A549 (cell line): ENCODE measurements around the gene VWA8. TPM values are rescaled to one million over a fixed set of nuclear protein-coding genes. Genes with fewer than 3 reads are reported as not detected.
"Not testable (repeated sequence)": the region's sequence is repeated elsewhere in the genome, so short reads cannot be mapped to it uniquely, and the experiment has no call there.

Experiments
- ATAC-seq, 2 experiments: fragments of 200-7000 bp in 1 of 2; fragments of >200 bp in 1 of 2; cut with Nextera tagmentation in 1 of 2; cut with Tn5 transposase in 1 of 2; 3 replicates each; pipeline versions ENCODE4 v1.8.0 to v1.9.1; 2018 to 2020; ENCODE audit warnings: mild to moderate bottlenecking in 1 of 2, moderate library complexity in 1 of 2
- CTCF ChIA-PET: fragments of 300-600 bp; sonication (Branson Sonifier 250); formaldehyde crosslinking; extraction: SDS; loops from one replicate; lab custom pipeline; 2021; ENCODE audit warnings: antibody characterized with exemption, inconsistent platforms; lab: Yijun Ruan, JAX
- POLR2A ChIA-PET: fragments of 350-600 bp; formaldehyde crosslinking; extraction: SDS; loops from one replicate; lab custom pipeline; 2021; ENCODE audit warnings: antibody characterized with exemption, inconsistent platforms; lab: Yijun Ruan, JAX
- DNase-seq, 2 experiments: peaks; one replicate each; pipeline versions ENCODE4 v3.0.0 to v3.0.0-alpha.2; 2011 to 2016; ENCODE audit warnings: low read depth in 1 of 2, low spot score in 1 of 2
- FAIRE-seq: peaks from 2 replicates; lab custom pipeline; 2011; peaks lifted over from hg19 to GRCh38; lab: Jason Lieb, UNC
- H3K27ac ChIP-seq, 2 experiments: fragments of >200 bp; sonication (Bioruptor Twin); formaldehyde crosslinking; 3 replicates each; pipeline ENCODE4 v1.5.1; 2016 to 2017
- H3K4me1 ChIP-seq: fragments of >200 bp; sonication (Bioruptor Twin); formaldehyde crosslinking; 3 replicates; pipeline ENCODE4 v1.6.1; 2016
- H3K4me2 ChIP-seq: fragments of >200 bp; sonication (Bioruptor Twin); formaldehyde crosslinking; 3 replicates; pipeline ENCODE4 v1.6.1; 2016
- H3K4me3 ChIP-seq: fragments of >200 bp; sonication (Bioruptor Twin); formaldehyde crosslinking; 3 replicates; pipeline ENCODE4 v1.5.1; 2016
- H3K9me3 ChIP-seq: fragments of >200 bp; sonication (Bioruptor Twin); formaldehyde crosslinking; 3 replicates; pipeline ENCODE4 v1.6.1; 2016
- CBX8 ChIP-seq: fragments of 200-600 bp; sonication (generic); IDR thresholded peaks from 2 replicates; pipeline ENCODE4 v1.6.1; 2016
- CHD2 ChIP-seq: fragments of 150-350 bp; IDR thresholded peaks from 2 replicates; pipeline ENCODE4 v1.6.1; 2014; ENCODE audit warnings: low read length; ENCODE audit not compliant: partially characterized antibody
- EHMT2 ChIP-seq: fragments of 200-600 bp; sonication (generic); IDR thresholded peaks from 2 replicates; pipeline ENCODE4 v1.6.1; 2016; ENCODE audit warnings: antibody characterized with exemption, low read depth, mild to moderate bottlenecking, moderate library complexity
- ELK1 ChIP-seq: fragments of 150-350 bp; IDR thresholded peaks from 2 replicates; pipeline ENCODE4 v1.6.1; 2014; ENCODE audit warnings: low read depth, mild to moderate bottlenecking, low read length
- EP300 ChIP-seq, 2 experiments: fragments of >200 bp; sonication (Bioruptor Twin); formaldehyde crosslinking; IDR thresholded peaks; 2 replicates in 1 of 2; 3 replicates in 1 of 2; pipeline ENCODE4 v1.6.1; 2016 to 2017
- FOXS1 ChIP-seq: fragments of 250-450 bp; sonication (Bioruptor Pico); IDR thresholded peaks from 2 replicates; pipeline ENCODE4 v1.5.0; 2020; ENCODE audit warnings: mild to moderate bottlenecking, moderate library complexity
- GATA3 ChIP-seq: IDR thresholded peaks from 2 replicates; pipeline ENCODE4 v1.6.1; 2012; ENCODE audit warnings: borderline replicate concordance
- HEYL ChIP-seq: fragments of 250-450 bp; sonication (Bioruptor Pico); IDR thresholded peaks from 2 replicates; pipeline ENCODE4 v1.8.0; 2021; ENCODE audit warnings: mild to moderate bottlenecking, moderate library complexity
- HMGXB4 ChIP-seq: fragments of 250-450 bp; sonication (Bioruptor Pico); IDR thresholded peaks from 2 replicates; pipeline ENCODE4 v1.5.0; 2021; ENCODE audit warnings: mild to moderate bottlenecking, moderate library complexity, borderline replicate concordance
- HOXB13 ChIP-seq: fragments of 250-450 bp; sonication (Bioruptor Pico); IDR thresholded peaks from 2 replicates; pipeline ENCODE4 v1.5.0; 2020; ENCODE audit warnings: low read depth, mild to moderate bottlenecking, moderate library complexity
- JUN ChIP-seq, 2 experiments: fragments of >200 bp; sonication (Bioruptor Twin); formaldehyde crosslinking; IDR thresholded peaks; 2 replicates in 1 of 2; 3 replicates in 1 of 2; pipeline ENCODE4 v1.6.1; 2016 to 2017
- JUNB ChIP-seq: fragments of >200 bp; sonication (Bioruptor Twin); formaldehyde crosslinking; IDR thresholded peaks from 2 replicates; pipeline ENCODE4 v1.6.1; 2016
- KDM1A ChIP-seq: fragments of 200-600 bp; sonication (generic); IDR thresholded peaks from 2 replicates; pipeline ENCODE4 v1.6.1; 2016; ENCODE audit warnings: low read depth, mild to moderate bottlenecking
- MAFK ChIP-seq: fragments of 450-650 bp; IDR thresholded peaks from 2 replicates; pipeline ENCODE4 v1.6.1; 2014; ENCODE audit not compliant: partially characterized antibody
- MAX ChIP-seq: IDR thresholded peaks from 2 replicates; pipeline ENCODE4 v1.6.1; 2012
- NFE2L2 ChIP-seq: fragments of 150-350 bp; conservative IDR thresholded peaks from 2 replicates; pipeline ENCODE4 v1.6.1; 2014; ENCODE audit warnings: low read length
- POLR2A ChIP-seq: IDR thresholded peaks from 2 replicates; pipeline ENCODE4 v1.6.1; 2012; ENCODE audit warnings: mild to moderate bottlenecking, low read length
- RARB ChIP-seq: fragments of 250-450 bp; sonication (Bioruptor Pico); IDR thresholded peaks from 2 replicates; pipeline ENCODE4 v1.8.0; 2021; ENCODE audit warnings: mild to moderate bottlenecking, moderate library complexity
- RCOR1 ChIP-seq: fragments of 150-350 bp; IDR thresholded peaks from 2 replicates; pipeline ENCODE4 v1.6.1; 2014; ENCODE audit warnings: antibody characterized with exemption, low read length, low read depth
- RFX5 ChIP-seq: fragments of 450-650 bp; IDR thresholded peaks from 2 replicates; pipeline ENCODE4 v1.7.1; 2014; ENCODE audit warnings: antibody characterized with exemption, mild to moderate bottlenecking, moderate library complexity
- RNF2 ChIP-seq: fragments of 200-600 bp; sonication (generic); IDR thresholded peaks from 2 replicates; pipeline ENCODE4 v1.6.1; 2016; ENCODE audit warnings: low read depth, mild to moderate bottlenecking, antibody characterized with exemption, moderate library complexity, borderline replicate concordance
- SMC3 ChIP-seq: fragments of >200 bp; sonication (Bioruptor Twin); formaldehyde crosslinking; IDR thresholded peaks from 3 replicates; pipeline ENCODE4 v1.6.1; 2018; ENCODE audit warnings: inconsistent platforms
- SREBF2 ChIP-seq: fragments of 450-650 bp; IDR thresholded peaks from 2 replicates; pipeline ENCODE4 v1.6.1; 2014; ENCODE audit warnings: mild to moderate bottlenecking, moderate library complexity
- TFCP2L1 ChIP-seq: fragments of 250-450 bp; sonication (Bioruptor Pico); IDR thresholded peaks from 2 replicates; pipeline ENCODE4 v1.5.0; 2021; ENCODE audit warnings: mild to moderate bottlenecking
- TP53 ChIP-seq: fragments of 250-450 bp; sonication (Bioruptor Pico); IDR thresholded peaks from 2 replicates; pipeline ENCODE4 v1.5.0; 2021; ENCODE audit warnings: mild to moderate bottlenecking, moderate library complexity
- WGBS: methylation state at CpG from one replicate; pipeline ENCODE4 v1.1.6; 2017; ENCODE audit errors: missing lambda C conversion rate; 5-methylcytosine and 5-hydroxymethylcytosine counted together
- polyA plus RNA-seq, 4 experiments: library from polyadenylated mRNA; depleted of rRNA in 3 of 4; stranded (reverse); fragments of >200 nt; fragmentation: RNase III in 1 of 4; extraction: RNeasy Plus Mini Kit Qiagen cat#74134 plus additional on column Dnase treatment in 1 of 4; gene quantifications; 2 replicates in 3 of 4; 3 replicates in 1 of 4; pipeline ENCODE4 v1.2.3, GENCODE V29; 2011 to 2017
- TF ChIP-seq, protein P1 (sequence below): fragments of >200 bp; sonication (Bioruptor Twin); formaldehyde crosslinking; IDR thresholded peaks from 2 replicates; pipeline ENCODE4 v1.6.1; 2016
- TF ChIP-seq, protein P2 (sequence below): fragments of >200 bp; sonication (Bioruptor Twin); formaldehyde crosslinking; IDR thresholded peaks from 3 replicates; pipeline ENCODE4 v1.6.1; 2016

VWA8 gene
- polyA plus RNA-seq, 2 of the 4 experiments (the other 2 are of a cell fraction) = 6.4 to 15.3 TPM

DNA sequence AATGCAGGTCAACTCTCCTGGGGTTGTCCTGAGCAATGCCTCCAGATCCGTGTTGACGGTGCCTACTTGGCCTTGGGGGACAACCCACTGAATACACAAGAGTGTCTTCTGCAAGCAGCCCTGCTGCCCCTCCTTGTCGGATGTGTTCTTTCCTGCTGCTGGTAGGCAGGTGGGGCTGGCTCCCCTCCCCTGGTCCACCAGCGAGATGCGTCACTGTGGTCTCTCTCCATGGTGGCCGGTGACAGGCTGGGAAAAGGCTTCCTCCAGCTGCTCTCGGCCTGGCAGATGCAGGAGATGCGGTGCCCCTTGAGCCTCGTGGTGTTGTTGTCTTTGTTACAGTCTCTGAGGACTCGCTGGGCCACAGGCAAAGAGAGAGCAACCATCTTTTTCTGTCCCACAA lies 418.6 kb downstream of the VWA8 start:
- ATAC-seq (no peak), DNase-seq (no peak), FAIRE-seq (no peak)
- TF ChIP-seq RNF2 = no peak
- TF ChIP-seq TP53 = no peak
- TF ChIP-seq NFE2L2 = no peak
- no peak for TF ChIP-seq SMC3
- no peak for TF ChIP-seq POLR2A
- TF ChIP-seq RARB (CRISPR knock-in tag) = no peak
- TF ChIP-seq KDM1A = no peak
- no peak for TF ChIP-seq GATA3
- TF ChIP-seq HMGXB4 (CRISPR knock-in tag) = no peak
- TF ChIP-seq, protein P1, sequence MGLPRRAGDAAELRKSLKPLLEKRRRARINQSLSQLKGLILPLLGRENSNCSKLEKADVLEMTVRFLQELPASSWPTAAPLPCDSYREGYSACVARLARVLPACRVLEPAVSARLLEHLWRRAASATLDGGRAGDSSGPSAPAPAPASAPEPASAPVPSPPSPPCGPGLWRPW = no peak
- TF ChIP-seq EP300 (IDR thresholded peaks at IDR 0.05) = no peak
- no peak for TF ChIP-seq MAX
- TF ChIP-seq RFX5 = no peak
- TF ChIP-seq TFCP2L1 = no peak
- TF ChIP-seq, protein P2, sequence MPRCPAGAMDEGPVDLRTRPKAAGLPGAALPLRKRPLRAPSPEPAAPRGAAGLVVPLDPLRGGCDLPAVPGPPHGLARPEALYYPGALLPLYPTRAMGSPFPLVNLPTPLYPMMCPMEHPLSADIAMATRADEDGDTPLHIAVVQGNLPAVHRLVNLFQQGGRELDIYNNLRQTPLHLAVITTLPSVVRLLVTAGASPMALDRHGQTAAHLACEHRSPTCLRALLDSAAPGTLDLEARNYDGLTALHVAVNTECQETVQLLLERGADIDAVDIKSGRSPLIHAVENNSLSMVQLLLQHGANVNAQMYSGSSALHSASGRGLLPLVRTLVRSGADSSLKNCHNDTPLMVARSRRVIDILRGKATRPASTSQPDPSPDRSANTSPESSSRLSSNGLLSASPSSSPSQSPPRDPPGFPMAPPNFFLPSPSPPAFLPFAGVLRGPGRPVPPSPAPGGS = no peak
- TF ChIP-seq RCOR1 = no peak
- no peak for TF ChIP-seq HOXB13 (CRISPR knock-in tag)
- TF ChIP-seq EHMT2 = no peak
- Histone ChIP-seq H3K4me2 (no peak overlapping the region), H3K27ac (no peak overlapping the region), H3K4me1 (no peaks in the 10 kb centered on the region), H3K9me3 (no peaks in the 10 kb centered on the region), H3K4me3 (no peak overlapping the region)
- WGBS = 69% methylated on average over 6 of the region's 10 CpGs
- ChIA-PET POLR2A (no interaction called here), CTCF (no interaction called here)

DNA sequence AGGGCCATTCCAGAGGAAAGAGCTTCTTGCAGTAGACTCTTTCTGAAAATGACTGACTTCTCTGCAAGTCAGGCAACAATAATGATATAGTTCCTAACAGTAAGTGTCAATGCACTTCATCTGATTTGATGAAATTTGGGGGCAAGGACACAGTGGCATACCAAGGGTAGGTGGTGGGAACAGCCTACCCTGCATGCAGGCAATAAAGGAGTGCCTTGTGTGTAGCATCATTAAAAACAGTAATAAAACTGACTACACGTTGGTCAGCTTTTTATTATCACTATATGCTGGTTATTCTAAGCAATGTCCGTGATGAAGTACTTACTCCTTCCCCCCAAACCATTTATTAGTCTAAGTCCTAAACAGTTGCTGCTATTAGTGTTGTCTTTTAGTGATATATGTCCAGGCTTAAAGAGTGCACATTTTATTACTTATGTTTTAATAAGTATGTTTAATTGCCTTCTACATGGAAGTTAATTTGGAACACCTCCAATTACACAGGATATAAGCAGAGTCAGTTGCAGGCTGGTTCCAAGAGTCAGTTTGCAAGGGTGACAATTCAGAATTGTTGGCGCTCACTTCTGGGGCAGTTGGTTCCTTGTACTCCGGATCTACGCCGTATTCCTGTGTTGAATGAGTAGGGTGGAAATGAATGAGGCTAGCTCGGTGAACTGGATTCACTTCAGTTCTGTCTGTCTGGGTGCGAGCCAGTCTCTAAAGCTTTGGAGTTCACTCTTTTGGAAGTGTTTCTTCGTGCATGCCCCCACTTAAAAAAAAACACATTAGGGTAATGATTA lies 419.6 kb downstream of the VWA8 start:
- H3K4me1 ChIP-seq = no peaks in the 10 kb centered on the region

GRCh38 chr13:41540240-41540639 lies 420.7 kb downstream of the VWA8 start:
- POLR2A ChIA-PET, H3K27ac ChIP-seq, FAIRE-seq, H3K4me3 ChIP-seq, CTCF ChIA-PET, DNase-seq, ATAC-seq, H3K4me1 ChIP-seq, H3K9me3 ChIP-seq: not testable (repeated sequence)
- H3K4me2 ChIP-seq = peak overlapping the region; percentile 43
- WGBS = 26% methylated on average over 9 of the region's 13 CpGs

More for the DNA sequence above, 419.6 kb downstream of the VWA8 start:
- Histone ChIP-seq H3K9me3 (no peaks in the 10 kb centered on the region), H3K4me2 (no peak overlapping the region), H3K4me3 (no peak overlapping the region), H3K27ac (no peak overlapping the region)
- FAIRE-seq (no peak), DNase-seq (no peak), ATAC-seq (no peak)
- ChIA-PET CTCF (no interaction called here), POLR2A (no interaction called here)
- TF ChIP-seq TFCP2L1 = no peak
- TF ChIP-seq ELK1 = no peak
- no peak for TF ChIP-seq CBX8
- no peak for TF ChIP-seq FOXS1 (CRISPR knock-in tag)
- no peak for TF ChIP-seq RCOR1
- TF ChIP-seq MAFK = no peak
- TF ChIP-seq RNF2 = no peak
- no peak for TF ChIP-seq HOXB13 (CRISPR knock-in tag)
- no peak for TF ChIP-seq TP53
- no peak for TF ChIP-seq JUN (IDR thresholded peaks at IDR 0.05)
- no peak for TF ChIP-seq HEYL (CRISPR knock-in tag)
- no peak for TF ChIP-seq MAX
- no peak for TF ChIP-seq SREBF2
- no peak for TF ChIP-seq KDM1A
- no peak for TF ChIP-seq NFE2L2
- no peak for TF ChIP-seq JUNB
- TF ChIP-seq CHD2 = no peak
- 87% methylated on average over 9 of the region's 9 CpGs for WGBS
